Neutrophil (primary cell): Measurements from ENCODE around the gene ATP6V1C2.
A peak's percentile ranks its signal among the peaks of the same experiment; 100 is the strongest.

Source experiments
- H3K27ac ChIP-seq: fragments of 200-600 bp; sonication (generic); 2 replicates; pipeline ENCODE4 v1.5.1; 2016; ENCODE audit warnings: mild to moderate bottlenecking, moderate library complexity
- H3K27me3 ChIP-seq: fragments of 200-600 bp; sonication (generic); 2 replicates; pipeline ENCODE4 v1.6.0; 2016; ENCODE audit warnings: mild to moderate bottlenecking
- H3K36me3 ChIP-seq: fragments of 200-600 bp; sonication (generic); 2 replicates; pipeline ENCODE4 v1.5.1; 2017
- H3K4me1 ChIP-seq, 2 experiments: fragments of 200-600 bp in 1 of 2; sonication (generic) in 1 of 2; 1 replicate in 1 of 2; 2 replicates in 1 of 2; pipeline versions ENCODE4 v1.5.1 to v1.6.1; 2013 to 2016; ENCODE audit warnings: low read depth in 1 of 2, low read length in 1 of 2, mild to moderate bottlenecking in 1 of 2, moderate library complexity in 1 of 2; ENCODE audit not compliant: control insufficient read depth in 1 of 2, insufficient read depth in 1 of 2
- H3K4me3 ChIP-seq, 2 experiments: fragments of 200-600 bp in 1 of 2; sonication (generic) in 1 of 2; 1 replicate in 1 of 2; 2 replicates in 1 of 2; pipeline ENCODE4 v1.5.1; 2013 to 2016; ENCODE audit warnings: low read depth in 1 of 2, low read length in 1 of 2, mild to moderate bottlenecking in 1 of 2, moderate library complexity in 1 of 2
- H3K9me3 ChIP-seq: fragments of 200-600 bp; sonication (generic); 2 replicates; pipeline ENCODE4 v1.5.1; 2016
- CTCF ChIP-seq: fragments of 200-600 bp; sonication (generic); IDR thresholded peaks from 2 replicates; pipeline ENCODE4 v1.5.1; 2016; ENCODE audit warnings: antibody characterized with exemption

The ATP6V1C2 gene

GRCh38 chr2:10686176-10686730, 35.2 kb upstream of the ATP6V1C2 start:
- H3K27me3 ChIP-seq, result no peaks in the 10 kb centered on the region
- H3K36me3 ChIP-seq, result peaks cover 11% of the 10 kb centered on the region
- H3K4me1 ChIP-seq, result peaks cover 13 to 17% of the 10 kb centered on the region in 2 experiments
- no peak overlapping the region for H3K4me3 ChIP-seq
- TF ChIP-seq CTCF, result no peak
- no peaks in the 10 kb centered on the region for H3K9me3 ChIP-seq
- H3K27ac ChIP-seq, result no peak overlapping the region

- Histone ChIP-seq H3K36me3 (no peaks in the 10 kb centered on the region), H3K9me3 (no peaks in the 10 kb centered on the region), H3K4me3 (peak overlapping the region; percentile 93 to 97), H3K27ac (peak overlapping the region; percentile 75), H3K27me3 (no peaks in the 10 kb centered on the region), H3K4me1 (peaks cover 13 to 17% of the 10 kb centered on the region in 2 experiments)
- TF ChIP-seq CTCF, result no peak
Measured at GRCh38 chr2:10688921-10689807, 32.3 kb upstream of the ATP6V1C2 start.

GRCh38 chr2:10691521-10691920, 29.9 kb upstream of the ATP6V1C2 start:
- Histone ChIP-seq H3K9me3 (no peaks in the 10 kb centered on the region), H3K36me3 (no peaks in the 10 kb centered on the region), H3K27me3 (no peaks in the 10 kb centered on the region), H3K4me1 (peaks cover 13 to 17% of the 10 kb centered on the region in 2 experiments), H3K27ac (no peak overlapping the region), H3K4me3 (no peak overlapping the region)
- no peak for TF ChIP-seq CTCF

- no peaks in the 10 kb centered on the region for H3K27me3 ChIP-seq
- no peaks in the 10 kb centered on the region for H3K36me3 ChIP-seq
- TF ChIP-seq CTCF, result no peak
- no peak overlapping the region for H3K4me3 ChIP-seq
- H3K27ac ChIP-seq, result no peak overlapping the region
- H3K9me3 ChIP-seq, result no peaks in the 10 kb centered on the region
- no peaks in the 10 kb centered on the region for H3K4me1 ChIP-seq
Measured at GRCh38 chr2:10700078-10700803, 21.2 kb upstream of the ATP6V1C2 start.

GRCh38 chr2:10704034-10704594, 17.3 kb upstream of the ATP6V1C2 start:
- no peaks in the 10 kb centered on the region for H3K36me3 ChIP-seq
- peaks cover 28% of the 10 kb centered on the region for H3K27me3 ChIP-seq
- no peak overlapping the region for H3K4me3 ChIP-seq
- no peak for TF ChIP-seq CTCF
- no peaks in the 10 kb centered on the region for H3K4me1 ChIP-seq
- H3K27ac ChIP-seq, result no peak overlapping the region
- H3K9me3 ChIP-seq, result no peaks in the 10 kb centered on the region
